ENCODE data around the gene CSNK1E. TPM values are rescaled to one million over a fixed set of nuclear protein-coding genes. Genes with fewer than 3 reads are reported as not detected.

Gene CSNK1E
- total RNA-seq, 1 donor from 2014 or later: 160 TPM

- Mint-ChIP-seq H3K27ac (no peak overlapping the region), H3K4me3 (ENCODE audit: low read depth) (no peak overlapping the region), H3K9me3 (no peaks in the 10 kb centered on the region), H3K4me1 (ENCODE audit: low read depth) (peaks cover 4% of the 10 kb centered on the region), H3K36me3 (ENCODE audit: low read depth) (peaks cover 11% of the 10 kb centered on the region), H3K27me3 (ENCODE audit: low read depth) (no peaks in the 10 kb centered on the region)
- intact Hi-C loops (cut with micrococcal nuclease): no loop called here
- DNase-seq (ENCODE audit: low spot score): no peak
Measured at GRCh38 chr22:38243007-38243765, 74.0 kb downstream of the CSNK1E start.

GRCh38 chr22:38240734-38241252 lies 76.4 kb downstream of the CSNK1E start:
- H3K36me3 Mint-ChIP-seq (ENCODE audit: low read depth): peaks cover 14% of the 10 kb centered on the region
- DNase-seq (ENCODE audit: low spot score): no peak
- no peaks in the 10 kb centered on the region for H3K27me3 Mint-ChIP-seq (ENCODE audit: low read depth)
- H3K27ac Mint-ChIP-seq: no peak overlapping the region
- H3K9me3 Mint-ChIP-seq: no peaks in the 10 kb centered on the region
- intact Hi-C loops (cut with micrococcal nuclease): no loop called here
- H3K4me1 Mint-ChIP-seq (ENCODE audit: low read depth): peaks cover 4% of the 10 kb centered on the region
- no peak overlapping the region for H3K4me3 Mint-ChIP-seq (ENCODE audit: low read depth)

Other genes starting within 250 kb of the CSNK1E start
- gene SLC16A8, start 233.2 kb downstream of the CSNK1E start, total RNA-seq: not detected in 2 replicates
- 0.09 and 0.34 TPM in 2 replicates for gene BAIAP2L2, start 206.7 kb downstream of the CSNK1E start, total RNA-seq
- gene PLA2G6, start 135.6 kb downstream of the CSNK1E start, total RNA-seq: 32.8 and 36.0 TPM in 2 replicates
- gene MAFF, start 115.4 kb downstream of the CSNK1E start, total RNA-seq: 13.5 and 15.3 TPM in 2 replicates
- gene TMEM184B, start 44.4 kb downstream of the CSNK1E start, total RNA-seq: 34.8 and 35.8 TPM in 2 replicates
- not detected in 2 replicates for gene KCNJ4, start 137.8 kb upstream of the CSNK1E start, total RNA-seq
- gene KDELR3, start 150.7 kb upstream of the CSNK1E start, total RNA-seq: 2.2 and 3.7 TPM in 2 replicates
- 378 and 391 TPM in 2 replicates for gene DDX17, start 188.9 kb upstream of the CSNK1E start, total RNA-seq